Glomerular visceral epithelial cell (primary cell): Measurements from ENCODE around the gene PCDHB16.
"Not testable (repeated sequence)": the region's sequence is repeated elsewhere in the genome, so short reads cannot be mapped to it uniquely, and the experiment has no call there.

Experiments used
- DNase-seq: peaks from one replicate; pipeline ENCODE4 v3.0.0-alpha.2; 2016; ENCODE audit errors: extremely low spot score

PCDHB16 gene

GRCh38 chr5:141182248-141182647, at the start of gene PCDHB16:
Gene PCDHB16 (plus strand): TSS chr5:141182387. CDS start chr5:141182560, 173 bp downstream.
- DNase-seq: peak; percentile 64

GRCh38 chr5:141135030-141135717, 47.0 kb upstream of the PCDHB16 start, which contains the start of gene PCDHB5:
Gene PCDHB5 (plus strand): TSS chr5:141135206. CDS start chr5:141135435, 229 bp downstream.
- peak; percentile 36 for DNase-seq

GRCh38 chr5:141135718-141136266, 46.4 kb upstream of the PCDHB16 start:
- no peak for DNase-seq

GRCh38 chr5:141137346-141137745, 44.8 kb upstream of the PCDHB16 start:
- DNase-seq: not testable (repeated sequence)

- DNase-seq: peak; percentile 28
These were observed 32.4 kb upstream of the PCDHB16 start, which contains the start of gene PCDHB6 for GRCh38 chr5:141149812-141150211. Gene PCDHB6 (plus strand): TSS chr5:141150057. CDS start chr5:141150258, 201 bp downstream.

- DNase-seq: no peak
These were observed 31.8 kb upstream of the PCDHB16 start for GRCh38 chr5:141150224-141150992.

- no peak for DNase-seq
These were observed 31.2 kb upstream of the PCDHB16 start for GRCh38 chr5:141150993-141151325.

- DNase-seq: not testable (repeated sequence)
These were observed 30.6 kb upstream of the PCDHB16 start for GRCh38 chr5:141151632-141152031.

- DNase-seq: not testable (repeated sequence)
These were observed 30.1 kb upstream of the PCDHB16 start for GRCh38 chr5:141152096-141152495.

GRCh38 chr5:141155540-141156374, 26.4 kb upstream of the PCDHB16 start:
- DNase-seq: no peak

- not testable (repeated sequence) for DNase-seq
These were observed 24.8 kb upstream of the PCDHB16 start for GRCh38 chr5:141157356-141157755.

GRCh38 chr5:141157901-141158300, 24.3 kb upstream of the PCDHB16 start:
- not testable (repeated sequence) for DNase-seq

- peak; percentile 37 for DNase-seq
These were observed 9.6 kb upstream of the PCDHB16 start, which contains the start of gene PCDHB7 for GRCh38 chr5:141172381-141173204. Gene PCDHB7 (plus strand): TSS chr5:141172644. CDS start chr5:141172836, 192 bp downstream.

- not testable (repeated sequence) for DNase-seq
These were observed 7.7 kb upstream of the PCDHB16 start for GRCh38 chr5:141174291-141175104.

- DNase-seq: no peak
These were observed 6.3 kb upstream of the PCDHB16 start for GRCh38 chr5:141175933-141176332.

- peak; percentile 36 for DNase-seq
These were observed 4.5 kb upstream of the PCDHB16 start, which contains the start of gene PCDHB8 for GRCh38 chr5:141177577-141178191. Gene PCDHB8 (plus strand): TSS chr5:141177790. CDS start chr5:141178035, 245 bp downstream.

- not testable (repeated sequence) for DNase-seq
These were observed 2.8 kb upstream of the PCDHB16 start for GRCh38 chr5:141179371-141179770.

GRCh38 chr5:141179876-141180275, 2.3 kb upstream of the PCDHB16 start:
- DNase-seq: not testable (repeated sequence)

- no peak for DNase-seq
These were observed 1.9 kb upstream of the PCDHB16 start for GRCh38 chr5:141180313-141180712.
